GM10266 (cell line): ENCODE measurements around the gene MID1.
A peak's percentile ranks its signal among the peaks of the same experiment; 100 is the strongest.

Source experiments
- DNase-seq: peaks from one replicate; pipeline ENCODE4 v3.0.0; 2012; ENCODE audit errors: extremely low spot score
- CTCF ChIP-seq: IDR thresholded peaks from 2 replicates; pipeline ENCODE4 v1.5.1; 2012; ENCODE audit warnings: mild to moderate bottlenecking, low read depth; ENCODE audit not compliant: control insufficient read depth, insufficient read depth; ENCODE audit errors: missing control alignments

MID1 gene, protein sequence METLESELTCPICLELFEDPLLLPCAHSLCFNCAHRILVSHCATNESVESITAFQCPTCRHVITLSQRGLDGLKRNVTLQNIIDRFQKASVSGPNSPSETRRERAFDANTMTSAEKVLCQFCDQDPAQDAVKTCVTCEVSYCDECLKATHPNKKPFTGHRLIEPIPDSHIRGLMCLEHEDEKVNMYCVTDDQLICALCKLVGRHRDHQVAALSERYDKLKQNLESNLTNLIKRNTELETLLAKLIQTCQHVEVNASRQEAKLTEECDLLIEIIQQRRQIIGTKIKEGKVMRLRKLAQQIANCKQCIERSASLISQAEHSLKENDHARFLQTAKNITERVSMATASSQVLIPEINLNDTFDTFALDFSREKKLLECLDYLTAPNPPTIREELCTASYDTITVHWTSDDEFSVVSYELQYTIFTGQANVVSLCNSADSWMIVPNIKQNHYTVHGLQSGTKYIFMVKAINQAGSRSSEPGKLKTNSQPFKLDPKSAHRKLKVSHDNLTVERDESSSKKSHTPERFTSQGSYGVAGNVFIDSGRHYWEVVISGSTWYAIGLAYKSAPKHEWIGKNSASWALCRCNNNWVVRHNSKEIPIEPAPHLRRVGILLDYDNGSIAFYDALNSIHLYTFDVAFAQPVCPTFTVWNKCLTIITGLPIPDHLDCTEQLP

DNA sequence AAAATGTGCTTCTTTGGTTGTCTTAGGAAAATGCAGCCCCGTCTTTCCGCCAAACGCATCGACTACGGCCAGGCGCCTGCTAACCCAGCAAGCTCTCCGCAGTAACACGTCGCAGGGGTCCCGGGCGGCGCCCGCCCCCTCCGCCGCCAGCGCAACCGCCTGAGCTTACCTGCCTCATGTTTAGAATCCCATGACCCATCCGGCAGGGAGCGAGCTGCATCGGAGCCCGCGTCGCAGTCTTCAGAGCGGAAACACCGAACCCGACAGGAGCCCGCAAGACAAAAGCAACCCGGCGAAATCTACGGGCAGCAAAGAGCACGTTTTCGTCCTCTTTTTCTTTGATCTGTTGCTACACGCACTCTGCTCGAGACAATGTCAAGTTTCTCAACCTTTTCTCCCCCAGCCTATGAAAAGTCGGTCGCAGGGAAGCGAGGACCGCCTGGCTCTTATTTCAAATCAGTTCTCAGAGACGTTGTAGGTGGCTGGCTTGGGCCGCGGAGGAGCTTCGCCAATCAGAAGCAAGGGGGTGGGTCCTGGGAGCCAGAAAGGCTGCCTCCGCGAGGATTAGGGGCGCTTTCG, at the start of gene MID1:
Gene MID1 (minus strand): TSS at position 465 of the 579 bp plus-strand sequence. CDS start 53,038 bp downstream, outside the sequence.
- TF ChIP-seq CTCF: no peak
- peak; percentile 5 for DNase-seq

DNA sequence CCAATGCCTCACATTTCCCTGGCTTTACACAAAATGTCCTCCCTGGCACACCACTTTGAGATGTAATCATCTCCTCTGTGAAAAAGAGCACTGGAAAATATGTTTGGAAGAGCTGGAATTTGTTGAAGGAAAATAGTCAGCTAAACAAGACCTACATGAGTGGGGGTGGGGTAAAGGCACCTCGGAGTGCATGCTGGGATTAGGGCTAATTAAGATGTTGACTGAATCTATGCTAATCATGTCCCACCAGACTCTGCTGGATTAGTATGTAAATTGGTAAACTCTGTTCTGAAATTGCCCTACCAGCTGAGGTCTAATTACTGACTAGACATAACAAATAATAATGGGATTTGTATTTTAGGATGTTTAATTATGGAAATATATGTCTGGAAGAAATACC, 46.8 kb upstream of the MID1 start:
- TF ChIP-seq CTCF: no peak
- no peak for DNase-seq

DNA sequence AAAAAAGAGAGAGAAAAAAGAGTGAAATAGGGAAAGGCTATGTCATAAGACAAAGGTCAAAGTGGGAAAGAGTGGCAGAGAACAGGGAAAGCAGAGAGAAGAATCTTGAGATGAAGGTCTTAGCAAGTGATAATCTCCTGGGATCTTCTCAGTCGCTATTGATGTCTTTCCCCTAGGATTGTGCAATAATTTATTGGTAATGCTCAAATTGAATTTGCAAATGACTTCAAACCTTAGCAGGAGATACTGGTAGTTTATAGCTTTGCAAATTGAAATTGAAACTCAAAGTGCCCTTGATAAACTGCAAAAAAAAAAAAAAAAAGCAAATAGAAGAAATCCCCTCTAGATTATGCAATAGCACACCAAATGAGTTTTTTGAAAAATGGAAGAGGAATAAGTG, 45.7 kb upstream of the MID1 start:
- no peak for TF ChIP-seq CTCF
- no peak for DNase-seq

DNA sequence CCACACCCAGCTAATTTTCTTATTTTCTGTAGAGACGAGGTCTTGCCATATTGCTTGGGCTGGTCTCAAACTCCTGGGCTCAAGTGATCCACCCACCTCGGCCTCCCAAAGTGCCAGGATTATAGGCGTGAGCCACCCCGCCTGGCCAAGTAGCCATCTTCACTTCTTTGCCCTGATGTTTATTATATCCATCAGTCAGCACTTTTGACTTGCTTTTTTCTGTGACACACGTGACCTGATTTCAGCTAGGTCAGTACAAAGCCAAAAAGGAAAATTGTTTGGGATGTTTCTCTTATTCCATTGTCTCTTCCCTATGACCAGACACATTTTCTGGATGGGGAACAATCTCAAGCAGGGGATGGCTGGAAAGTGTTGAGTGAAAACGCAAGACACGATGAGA, 45.3 kb upstream of the MID1 start:
- TF ChIP-seq CTCF: no peak
- DNase-seq: no peak

DNA sequence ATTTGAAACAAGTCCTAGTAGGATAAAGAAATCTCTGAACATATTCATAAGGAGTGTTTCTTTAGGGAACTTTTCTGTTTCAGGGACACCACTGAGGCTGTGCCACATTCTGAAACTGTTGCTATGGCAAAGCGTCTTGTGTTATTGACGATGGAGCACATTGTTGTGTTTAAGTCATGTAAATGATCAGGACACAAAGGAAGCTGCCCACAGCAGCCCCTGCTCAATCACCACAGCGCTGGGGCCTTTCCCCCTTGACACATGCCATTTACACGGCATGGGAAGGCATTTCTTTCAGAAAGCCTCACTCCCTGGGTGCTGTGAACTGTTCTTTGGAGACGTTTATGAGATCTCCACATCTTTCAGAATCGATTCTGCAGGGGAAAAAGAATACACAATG, 39.8 kb upstream of the MID1 start:
- DNase-seq: no peak
- no peak for TF ChIP-seq CTCF

- no peak for DNase-seq
- no peak for TF ChIP-seq CTCF
Observed at GRCh38 chrX:10656214-10656613, 35.8 kb upstream of the MID1 start.

- no peak for TF ChIP-seq CTCF
- no peak for DNase-seq
Observed at GRCh38 chrX:10654960-10655359, 34.6 kb upstream of the MID1 start.
